HCT116 (cell line): Measurements from ENCODE around the gene PCCA. TPM values are rescaled to one million over a fixed set of nuclear protein-coding genes. Genes with fewer than 3 reads are reported as not detected.

Experiments
- ATAC-seq: fragments of 200-7000 bp; cut with Tn5 transposase; 2 replicates; pipeline ENCODE4 v1.9.1; 2020; ENCODE audit warnings: mild to moderate bottlenecking, moderate library complexity
- BruUV-seq: library from RNA; stranded (reverse); fragments of 400-500 nt; replicated peaks from 2 replicates; lab custom pipeline; 2021; lab: Mats Ljungman, UMichigan
- CTCF ChIA-PET: fragments of 300-600 bp; sonication (Branson Sonifier 250); formaldehyde crosslinking; loops from one replicate; lab custom pipeline; 2021; ENCODE audit warnings: antibody characterized with exemption; lab: Charles Lee
- POLR2A ChIA-PET: fragments of 300-600, 350-600 bp; sonication (Branson Sonifier 250); formaldehyde crosslinking; loops from one replicate; lab custom pipeline; 2021; ENCODE audit warnings: antibody characterized with exemption; lab: Charles Lee
- RAD21 ChIA-PET, 2 experiments: fragments of 300-600 bp; sonication (Branson Sonifier 250); formaldehyde crosslinking; loops; one replicate each; lab custom pipeline; 2023; ENCODE audit warnings: low total read pairs in 2 of 2; ENCODE audit not compliant: uncharacterized antibody in 2 of 2, unreplicated experiment in 2 of 2, low non-redundant PET in 1 of 2; lab: Charles Lee
- DNase-seq: peaks from one replicate; pipeline ENCODE4 v3.0.0-alpha.2; 2010; ENCODE audit warnings: low read depth, low spot score
- H2AFZ ChIP-seq: fragments of 200-600 bp; shearing (Covaris generic), sonication (generic); 2 replicates; pipeline ENCODE4 v1.6.1; 2017; ENCODE audit warnings: low read depth, mixed run types, mixed read lengths, antibody characterized with exemption, low read length; ENCODE audit not compliant: poor library complexity, severe bottlenecking
- H3K27ac ChIP-seq: 2 replicates; pipeline ENCODE4 v1.5.1; 2012; ENCODE audit warnings: low read depth, low read length
- H3K27me3 ChIP-seq: fragments of 200-600 bp; sonication (generic); 2 replicates; pipeline ENCODE4 v1.6.1; 2016; ENCODE audit warnings: mixed run types, low read length, mixed read lengths; ENCODE audit not compliant: insufficient read depth
- H3K36me3 ChIP-seq, 2 experiments: fragments of 200-500 bp in 1 of 2; fragments of 200-600 bp in 1 of 2; sonication (Bioruptor generic) in 1 of 2; sonication (generic) in 1 of 2; 2 replicates each; pipeline versions ENCODE4 v1.5.1 to v1.6.1; 2014 to 2016; ENCODE audit warnings: low read length in 2 of 2, inconsistent platforms in 1 of 2, mixed read lengths in 1 of 2, mixed run types in 1 of 2; ENCODE audit not compliant: insufficient read depth in 2 of 2, control insufficient read depth in 1 of 2
- H3K4me1 ChIP-seq, 2 experiments: fragments of 200-600 bp in 1 of 2; sonication (generic) in 1 of 2; 2 replicates each; pipeline versions ENCODE4 v1.5.1 to v1.6.1; 2012 to 2017; ENCODE audit warnings: low read length in 2 of 2, inconsistent platforms in 1 of 2, mild to moderate bottlenecking in 1 of 2, mixed read lengths in 1 of 2, mixed run types in 1 of 2, moderate library complexity in 1 of 2; ENCODE audit not compliant: insufficient read depth in 2 of 2, control insufficient read depth in 1 of 2
- H3K4me2 ChIP-seq: fragments of 200-600 bp; sonication (generic); 2 replicates; pipeline ENCODE4 v1.6.1; 2017; ENCODE audit warnings: mixed run types, low read length, mixed read lengths
- H3K4me3 ChIP-seq, 2 experiments: fragments of 200-600 bp in 1 of 2; sonication (generic) in 1 of 2; replicated peaks in 1 of 2; 2 replicates each; pipeline ENCODE4 v1.5.1; 2011 to 2016; ENCODE audit warnings: low read length in 2 of 2, control low read depth in 1 of 2, low read depth in 1 of 2, mild to moderate bottlenecking in 1 of 2, mixed read lengths in 1 of 2, mixed run types in 1 of 2
- H3K79me2 ChIP-seq: fragments of 200-600 bp; sonication (generic); 2 replicates; pipeline ENCODE4 v1.6.1; 2017; ENCODE audit warnings: mild to moderate bottlenecking, mixed run types, low read length, moderate library complexity, mixed read lengths; ENCODE audit not compliant: insufficient read depth
- H3K9ac ChIP-seq: fragments of 200-600 bp; sonication (generic); 2 replicates; pipeline ENCODE4 v1.6.1; 2016; ENCODE audit warnings: low read length, mixed read lengths
- H3K9me2 ChIP-seq: fragments of 200-600 bp; sonication (generic), shearing (Covaris generic); 2 replicates; pipeline ENCODE4 v1.6.1; 2017; ENCODE audit warnings: mixed run types, mild to moderate bottlenecking, moderate library complexity; ENCODE audit not compliant: insufficient read depth
- H3K9me3 ChIP-seq, 2 experiments: fragments of 200-500 bp in 1 of 2; fragments of 200-600 bp in 1 of 2; sonication (Bioruptor generic) in 1 of 2; sonication (generic) in 1 of 2; 2 replicates each; pipeline ENCODE4 v1.6.1; 2014 to 2017; ENCODE audit warnings: low read length in 2 of 2, mixed read lengths in 2 of 2, inconsistent platforms in 1 of 2, low read depth in 1 of 2, mild to moderate bottlenecking in 1 of 2, mixed run types in 1 of 2, moderate library complexity in 1 of 2; ENCODE audit not compliant: control insufficient read depth in 1 of 2, insufficient read depth in 1 of 2
- H4K20me1 ChIP-seq: fragments of 200-600 bp; sonication (generic), shearing (Covaris generic); 2 replicates; pipeline ENCODE4 v1.6.1; 2017; ENCODE audit warnings: mixed run types, mild to moderate bottlenecking, moderate library complexity; ENCODE audit not compliant: insufficient read depth
- EGR1 ChIP-seq: IDR thresholded peaks from 2 replicates; pipeline ENCODE4 v1.6.1; 2012; ENCODE audit warnings: low read depth
- EZH2 ChIP-seq: fragments of 200-600 bp; sonication (generic); IDR thresholded peaks from 2 replicates; pipeline ENCODE4 v1.6.1; 2017; ENCODE audit warnings: antibody characterized with exemption, mixed run types
- FOSL1 ChIP-seq: IDR thresholded peaks from 2 replicates; pipeline ENCODE4 v1.6.1; 2012; ENCODE audit warnings: low read depth
- JUND ChIP-seq: IDR thresholded peaks from 2 replicates; pipeline ENCODE4 v1.6.1; 2012
- POLR2A ChIP-seq: IDR thresholded peaks from 2 replicates; pipeline ENCODE4 v1.7.0; 2011; ENCODE audit warnings: borderline replicate concordance; ENCODE audit not compliant: insufficient read depth, insufficient read length; ENCODE audit errors: extremely low read depth
- POLR2AphosphoS5 ChIP-seq: IDR thresholded peaks from 2 replicates; pipeline ENCODE4 v1.6.1; 2011; ENCODE audit warnings: mild to moderate bottlenecking, low read depth, low read length, moderate library complexity
- SIN3A ChIP-seq: IDR thresholded peaks from 2 replicates; pipeline ENCODE4 v1.6.1; 2012; ENCODE audit warnings: low read depth
- TCF7L2 ChIP-seq: IDR thresholded peaks from 2 replicates; pipeline ENCODE4 v1.7.0; 2011; ENCODE audit warnings: borderline replicate concordance, inconsistent platforms; ENCODE audit not compliant: insufficient read depth, insufficient read length; ENCODE audit errors: extremely low read depth
- ZFX ChIP-seq: fragments of 450-650 bp; IDR thresholded peaks from 2 replicates; pipeline ENCODE4 v1.6.1; 2017
- intact Hi-C: fragments of 100-400 bp; cut with micrococcal nuclease; formaldehyde crosslinking; loops from 2 replicates; pipeline ENCODE4 v1.10.0; 2022
- total RNA-seq: library from RNA; stranded (reverse); gene quantifications from one replicate; pipeline ENCODE4 v1.2.1, GENCODE V29; 2021; ENCODE audit not compliant: unreplicated experiment
- TF ChIP-seq, protein P1 (sequence below): IDR thresholded peaks from 2 replicates; pipeline ENCODE4 v1.6.1; 2012; ENCODE audit warnings: low read depth
- TF ChIP-seq, protein P2 (sequence below), 3 experiments: fragments of 200-600 bp in 1 of 3; sonication (generic) in 1 of 3; IDR thresholded peaks in 2 of 3; conservative IDR thresholded peaks in 1 of 3; 2 replicates each; pipeline ENCODE4 v1.5.1; 2012 to 2017; ENCODE audit warnings: low read depth in 2 of 3, low read length in 2 of 3, antibody characterized with exemption in 1 of 3, borderline replicate concordance in 1 of 3, control low read depth in 1 of 3, mild to moderate bottlenecking in 1 of 3, mixed read lengths in 1 of 3, mixed run types in 1 of 3, moderate library complexity in 1 of 3; ENCODE audit not compliant: insufficient read depth in 1 of 3
- TF ChIP-seq, protein P3 (sequence below): IDR thresholded peaks from 2 replicates; pipeline ENCODE4 v1.6.1; 2011; ENCODE audit warnings: mild to moderate bottlenecking, low read length, moderate library complexity; ENCODE audit not compliant: insufficient replicate concordance; ENCODE audit errors: extremely low read depth

The PCCA gene
- total RNA-seq, 1 experiment from 2014 or later: 23.0 TPM

DNA sequence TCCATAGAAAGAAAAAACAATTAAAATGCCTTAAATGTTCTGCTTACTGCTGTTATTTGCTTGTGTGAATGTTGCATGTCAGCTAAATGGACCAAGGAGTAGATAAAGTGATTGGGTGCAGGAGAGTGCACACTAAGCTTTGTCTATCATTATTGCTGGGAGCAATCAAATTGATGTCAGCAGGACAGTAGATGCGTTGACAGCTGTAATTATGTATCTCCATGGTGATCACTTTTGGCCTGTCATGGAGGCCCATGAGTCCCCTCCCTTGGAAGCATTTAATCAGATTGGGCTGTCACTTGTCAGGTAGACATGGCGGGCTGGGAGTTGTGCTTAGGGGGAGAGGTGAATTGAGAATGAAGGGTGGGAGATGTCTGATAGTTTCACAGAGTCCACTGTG is 215.3 kb downstream of the PCCA start:
- no peaks in the 10 kb centered on the region for H3K9me2 ChIP-seq
- no peaks in the 10 kb centered on the region for H4K20me1 ChIP-seq
- no peak overlapping the region for H3K4me2 ChIP-seq
- H3K9me3 ChIP-seq: no peaks in the 10 kb centered on the region
- no peak overlapping the region for H3K4me3 ChIP-seq
- no peak for ATAC-seq
- TF ChIP-seq POLR2AphosphoS5: no peak
- TF ChIP-seq SIN3A: no peak
- no peak for TF ChIP-seq FOSL1
- TF ChIP-seq, protein P1, sequence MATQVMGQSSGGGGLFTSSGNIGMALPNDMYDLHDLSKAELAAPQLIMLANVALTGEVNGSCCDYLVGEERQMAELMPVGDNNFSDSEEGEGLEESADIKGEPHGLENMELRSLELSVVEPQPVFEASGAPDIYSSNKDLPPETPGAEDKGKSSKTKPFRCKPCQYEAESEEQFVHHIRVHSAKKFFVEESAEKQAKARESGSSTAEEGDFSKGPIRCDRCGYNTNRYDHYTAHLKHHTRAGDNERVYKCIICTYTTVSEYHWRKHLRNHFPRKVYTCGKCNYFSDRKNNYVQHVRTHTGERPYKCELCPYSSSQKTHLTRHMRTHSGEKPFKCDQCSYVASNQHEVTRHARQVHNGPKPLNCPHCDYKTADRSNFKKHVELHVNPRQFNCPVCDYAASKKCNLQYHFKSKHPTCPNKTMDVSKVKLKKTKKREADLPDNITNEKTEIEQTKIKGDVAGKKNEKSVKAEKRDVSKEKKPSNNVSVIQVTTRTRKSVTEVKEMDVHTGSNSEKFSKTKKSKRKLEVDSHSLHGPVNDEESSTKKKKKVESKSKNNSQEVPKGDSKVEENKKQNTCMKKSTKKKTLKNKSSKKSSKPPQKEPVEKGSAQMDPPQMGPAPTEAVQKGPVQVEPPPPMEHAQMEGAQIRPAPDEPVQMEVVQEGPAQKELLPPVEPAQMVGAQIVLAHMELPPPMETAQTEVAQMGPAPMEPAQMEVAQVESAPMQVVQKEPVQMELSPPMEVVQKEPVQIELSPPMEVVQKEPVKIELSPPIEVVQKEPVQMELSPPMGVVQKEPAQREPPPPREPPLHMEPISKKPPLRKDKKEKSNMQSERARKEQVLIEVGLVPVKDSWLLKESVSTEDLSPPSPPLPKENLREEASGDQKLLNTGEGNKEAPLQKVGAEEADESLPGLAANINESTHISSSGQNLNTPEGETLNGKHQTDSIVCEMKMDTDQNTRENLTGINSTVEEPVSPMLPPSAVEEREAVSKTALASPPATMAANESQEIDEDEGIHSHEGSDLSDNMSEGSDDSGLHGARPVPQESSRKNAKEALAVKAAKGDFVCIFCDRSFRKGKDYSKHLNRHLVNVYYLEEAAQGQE: no peak
- TF ChIP-seq TCF7L2: no peak
- TF ChIP-seq, protein P2, sequence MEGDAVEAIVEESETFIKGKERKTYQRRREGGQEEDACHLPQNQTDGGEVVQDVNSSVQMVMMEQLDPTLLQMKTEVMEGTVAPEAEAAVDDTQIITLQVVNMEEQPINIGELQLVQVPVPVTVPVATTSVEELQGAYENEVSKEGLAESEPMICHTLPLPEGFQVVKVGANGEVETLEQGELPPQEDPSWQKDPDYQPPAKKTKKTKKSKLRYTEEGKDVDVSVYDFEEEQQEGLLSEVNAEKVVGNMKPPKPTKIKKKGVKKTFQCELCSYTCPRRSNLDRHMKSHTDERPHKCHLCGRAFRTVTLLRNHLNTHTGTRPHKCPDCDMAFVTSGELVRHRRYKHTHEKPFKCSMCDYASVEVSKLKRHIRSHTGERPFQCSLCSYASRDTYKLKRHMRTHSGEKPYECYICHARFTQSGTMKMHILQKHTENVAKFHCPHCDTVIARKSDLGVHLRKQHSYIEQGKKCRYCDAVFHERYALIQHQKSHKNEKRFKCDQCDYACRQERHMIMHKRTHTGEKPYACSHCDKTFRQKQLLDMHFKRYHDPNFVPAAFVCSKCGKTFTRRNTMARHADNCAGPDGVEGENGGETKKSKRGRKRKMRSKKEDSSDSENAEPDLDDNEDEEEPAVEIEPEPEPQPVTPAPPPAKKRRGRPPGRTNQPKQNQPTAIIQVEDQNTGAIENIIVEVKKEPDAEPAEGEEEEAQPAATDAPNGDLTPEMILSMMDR (IDR thresholded peaks at IDR 0.05 in 2 of 3, conservative IDR thresholded peaks at IDR 0.05 in 1 of 3; ENCODE audit: borderline replicate concordance in 1 of 3, insufficient read depth in 1 of 3, low read depth in 2 of 3, low read length in 2 of 3): no peak
- no peak for TF ChIP-seq POLR2A
- no peak for TF ChIP-seq ZFX
- TF ChIP-seq EGR1: no peak
- no peak for TF ChIP-seq JUND
- TF ChIP-seq, protein P3, sequence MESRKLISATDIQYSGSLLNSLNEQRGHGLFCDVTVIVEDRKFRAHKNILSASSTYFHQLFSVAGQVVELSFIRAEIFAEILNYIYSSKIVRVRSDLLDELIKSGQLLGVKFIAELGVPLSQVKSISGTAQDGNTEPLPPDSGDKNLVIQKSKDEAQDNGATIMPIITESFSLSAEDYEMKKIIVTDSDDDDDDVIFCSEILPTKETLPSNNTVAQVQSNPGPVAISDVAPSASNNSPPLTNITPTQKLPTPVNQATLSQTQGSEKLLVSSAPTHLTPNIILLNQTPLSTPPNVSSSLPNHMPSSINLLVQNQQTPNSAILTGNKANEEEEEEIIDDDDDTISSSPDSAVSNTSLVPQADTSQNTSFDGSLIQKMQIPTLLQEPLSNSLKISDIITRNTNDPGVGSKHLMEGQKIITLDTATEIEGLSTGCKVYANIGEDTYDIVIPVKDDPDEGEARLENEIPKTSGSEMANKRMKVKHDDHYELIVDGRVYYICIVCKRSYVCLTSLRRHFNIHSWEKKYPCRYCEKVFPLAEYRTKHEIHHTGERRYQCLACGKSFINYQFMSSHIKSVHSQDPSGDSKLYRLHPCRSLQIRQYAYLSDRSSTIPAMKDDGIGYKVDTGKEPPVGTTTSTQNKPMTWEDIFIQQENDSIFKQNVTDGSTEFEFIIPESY: no peak
- no peak for TF ChIP-seq EZH2
- H3K79me2 ChIP-seq: no peaks in the 10 kb centered on the region
- H2AFZ ChIP-seq: no peak overlapping the region
- no peaks in the 10 kb centered on the region for H3K36me3 ChIP-seq
- ChIA-PET POLR2A (interaction anchor here (1.4 kb wide), 1 partner anchor 12 kb away, joined by 3 read pairs; no protein-coding TSS in a partner anchor), CTCF (no interaction called here), RAD21 (no interaction called here)
- no peaks in the 10 kb centered on the region for H3K4me1 ChIP-seq
- H3K27me3 ChIP-seq: no peaks in the 10 kb centered on the region
- no peak overlapping the region for H3K9ac ChIP-seq
- no TSS peak for BruUV-seq
- intact Hi-C loops: no loop called here
- no peak overlapping the region for H3K27ac ChIP-seq
- DNase-seq: no peak
